HTR-8/SVneo (cell line): Measurements from ENCODE around the gene OTC.
A peak's percentile ranks its signal among the peaks of the same experiment; 100 is the strongest.

ENCODE experiments used
- DNase-seq: peaks from one replicate; pipeline ENCODE4 v3.0.0; 2011; ENCODE audit warnings: low spot score, mixed read lengths; ENCODE audit not compliant: insufficient read length
- FAIRE-seq: peaks from 2 replicates; lab custom pipeline; 2011; peaks lifted over from hg19 to GRCh38; lab: Jason Lieb, UNC

The OTC gene

GRCh38 chrX:38352362-38352761, at the start of gene OTC:
Gene OTC (plus strand): TSS chrX:38352604. CDS start chrX:38352697, 93 bp downstream.
- FAIRE-seq (no peak), DNase-seq (no peak)

- DNase-seq = no peak
- no peak for FAIRE-seq
These were observed 48.4 kb upstream of the OTC start for GRCh38 chrX:38304010-38304409.

- DNase-seq (no peak), FAIRE-seq (no peak)
These were observed 46.4 kb upstream of the OTC start for GRCh38 chrX:38305971-38306370.

- FAIRE-seq = no peak
- no peak for DNase-seq
These were observed 40.7 kb upstream of the OTC start for GRCh38 chrX:38311743-38312142.

GRCh38 chrX:38312436-38312835, 40.0 kb upstream of the OTC start:
- FAIRE-seq = no peak
- DNase-seq = peak; percentile 23

- DNase-seq = no peak
- FAIRE-seq = no peak
These were observed 39.2 kb upstream of the OTC start for GRCh38 chrX:38313190-38313589.

- FAIRE-seq (no peak), DNase-seq (no peak)
These were observed 37.2 kb upstream of the OTC start for GRCh38 chrX:38315186-38315585.

GRCh38 chrX:38318196-38318595, 34.2 kb upstream of the OTC start:
- FAIRE-seq = no peak

GRCh38 chrX:38318606-38319005, 33.8 kb upstream of the OTC start:
- FAIRE-seq (no peak), DNase-seq (no peak)

More at GRCh38 chrX:38318196-38318595, 34.2 kb upstream of the OTC start:
- no peak for DNase-seq

GRCh38 chrX:38320819-38321218, 31.6 kb upstream of the OTC start:
- FAIRE-seq (no peak), DNase-seq (no peak)

- DNase-seq (no peak), FAIRE-seq (no peak)
These were observed 26.3 kb upstream of the OTC start for GRCh38 chrX:38326086-38326485.

GRCh38 chrX:38327007-38327774, 25.2 kb upstream of the OTC start, which contains the start of gene RPGR:
Gene RPGR (minus strand): TSS chrX:38327509. CDS start chrX:38327367, 142 bp downstream.
- FAIRE-seq (peak; percentile 96), DNase-seq (peak; percentile 74)

GRCh38 chrX:38327775-38328081, 24.7 kb upstream of the OTC start:
- FAIRE-seq = no peak
- no peak for DNase-seq

- FAIRE-seq (no peak), DNase-seq (no peak)
These were observed 19.9 kb upstream of the OTC start for GRCh38 chrX:38332505-38332904.

GRCh38 chrX:38335382-38335781, 17.0 kb upstream of the OTC start:
- DNase-seq (no peak), FAIRE-seq (no peak)

- no peak for FAIRE-seq
These were observed 15.7 kb upstream of the OTC start for GRCh38 chrX:38336538-38337240.

GRCh38 chrX:38341442-38341841, 11.0 kb upstream of the OTC start:
- DNase-seq (no peak), FAIRE-seq (no peak)

More at GRCh38 chrX:38336538-38337240, 15.7 kb upstream of the OTC start:
- no peak for DNase-seq

GRCh38 chrX:38342853-38343778, 9.3 kb upstream of the OTC start:
- FAIRE-seq (no peak), DNase-seq (no peak)

- no peak for DNase-seq
- no peak for FAIRE-seq
These were observed 6.3 kb upstream of the OTC start for GRCh38 chrX:38346150-38346549.

- no peak for FAIRE-seq
- DNase-seq = no peak
These were observed 5.3 kb upstream of the OTC start for GRCh38 chrX:38347136-38347535.

GRCh38 chrX:38351346-38351745, 1.1 kb upstream of the OTC start:
- FAIRE-seq = no peak

More at GRCh38 chrX:38351346-38351745, 1.1 kb upstream of the OTC start:
- no peak for DNase-seq
